MM.1S (cell line): ENCODE measurements around the gene MLH3.
A peak's percentile ranks its signal among the peaks of the same experiment; 100 is the strongest.

ENCODE experiments used
- DNase-seq: peaks from one replicate; pipeline ENCODE4 v3.0.0-alpha.2; 2015
- H2AFZ ChIP-seq: fragments of 300-600 bp; sonication (generic); 2 replicates; pipeline ENCODE4 v1.6.0; 2016; ENCODE audit warnings: antibody characterized with exemption, low read length
- H3F3A ChIP-seq: fragments of 300-600 bp; sonication (generic); 2 replicates; pipeline ENCODE4 v1.6.1; 2016; ENCODE audit warnings: mild to moderate bottlenecking, antibody characterized with exemption, low read length, moderate library complexity, mixed read lengths; ENCODE audit not compliant: insufficient read depth
- H3K27ac ChIP-seq: fragments of 300-600 bp; sonication (generic); 2 replicates; pipeline ENCODE4 v1.5.1; 2016; ENCODE audit warnings: mild to moderate bottlenecking, low read length
- H3K27me3 ChIP-seq: fragments of 300-600 bp; sonication (generic); replicated peaks from 2 replicates; pipeline ENCODE4 v1.6.0; 2016; ENCODE audit warnings: low read length; ENCODE audit not compliant: insufficient read depth
- H3K36me3 ChIP-seq: fragments of 300-600 bp; sonication (generic); replicated peaks from 2 replicates; pipeline ENCODE4 v1.6.1; 2016; ENCODE audit warnings: mild to moderate bottlenecking, low read length, mixed read lengths; ENCODE audit not compliant: insufficient read depth
- H3K4me1 ChIP-seq: fragments of 300-600 bp; sonication (generic); 2 replicates; pipeline ENCODE4 v1.6.1; 2016; ENCODE audit warnings: low read length, mixed read lengths
- H3K4me2 ChIP-seq: fragments of 300-600 bp; sonication (generic); 2 replicates; pipeline ENCODE4 v1.6.0; 2016; ENCODE audit warnings: low read depth, low read length
- H3K4me3 ChIP-seq: fragments of 300-600 bp; sonication (generic); 2 replicates; pipeline ENCODE4 v1.5.1; 2016; ENCODE audit warnings: low read length, mixed read lengths
- H3K79me2 ChIP-seq: fragments of 300-600 bp; sonication (generic); 2 replicates; pipeline ENCODE4 v1.6.1; 2016; ENCODE audit warnings: mixed run types, low read length, mixed read lengths
- H3K9ac ChIP-seq: fragments of 300-600 bp; sonication (generic); 2 replicates; pipeline ENCODE4 v1.6.1; 2016; ENCODE audit warnings: low read length, mixed read lengths
- H3K9me2 ChIP-seq: fragments of 300-600 bp; sonication (generic); replicated peaks from 2 replicates; pipeline ENCODE4 v1.6.1; 2016; ENCODE audit warnings: mild to moderate bottlenecking, low read length, mixed read lengths; ENCODE audit not compliant: insufficient read depth
- H3K9me3 ChIP-seq: fragments of 300-600 bp; sonication (generic); replicated peaks from 2 replicates; pipeline ENCODE4 v1.6.1; 2016; ENCODE audit warnings: mild to moderate bottlenecking, low read length, mixed read lengths; ENCODE audit not compliant: insufficient read depth
- H4K20me1 ChIP-seq: fragments of 300-600 bp; sonication (generic); 2 replicates; pipeline ENCODE4 v1.6.1; 2016; ENCODE audit warnings: mild to moderate bottlenecking, low read length, moderate library complexity, mixed read lengths; ENCODE audit not compliant: insufficient read depth
- CTCF ChIP-seq: fragments of 300-600 bp; sonication (generic); IDR thresholded peaks from 2 replicates; pipeline ENCODE4 v1.5.1; 2016; ENCODE audit warnings: antibody characterized with exemption, low read length, mixed read lengths
- EZH2 ChIP-seq: fragments of 300-600 bp; sonication (generic); optimal IDR thresholded peaks from 2 replicates; pipeline ENCODE3; 2017; ENCODE audit warnings: low read depth, mild to moderate bottlenecking, antibody characterized with exemption, low read length, mixed read lengths
- EZH2phosphoT487 ChIP-seq: fragments of 300-600 bp; sonication (generic); IDR thresholded peaks from 2 replicates; pipeline ENCODE4 v1.6.1; 2018; ENCODE audit warnings: antibody characterized with exemption, low read length

The MLH3 gene

GRCh38 chr14:75066691-75067090 lies 15.4 kb upstream of the MLH3 start:
- no peaks in the 10 kb centered on the region for H3K36me3 ChIP-seq
- H3K9me2 ChIP-seq, result no peaks in the 10 kb centered on the region
- H3K9me3 ChIP-seq, result no peaks in the 10 kb centered on the region
- 0 out of 2 replicates have a peak, but pooled peaks cover 4% of the 10 kb centered on the region for H3K4me1 ChIP-seq
- TF ChIP-seq EZH2phosphoT487, result no peak
- no peak for TF ChIP-seq CTCF
- no peak for TF ChIP-seq EZH2
- no peak overlapping the region for H3K27ac ChIP-seq
- no peak for DNase-seq
- H2AFZ ChIP-seq, result no peak overlapping the region
- H3K27me3 ChIP-seq, result no peaks in the 10 kb centered on the region
- no peaks in the 10 kb centered on the region for H4K20me1 ChIP-seq
- no peak overlapping the region for H3K9ac ChIP-seq
- no peaks in the 10 kb centered on the region for H3F3A ChIP-seq
- H3K4me2 ChIP-seq, result no peak overlapping the region
- H3K79me2 ChIP-seq, result peaks cover 19% of the 10 kb centered on the region
- H3K4me3 ChIP-seq, result no peak overlapping the region

- H3K4me2 ChIP-seq, result peak overlapping the region; percentile 85
- H2AFZ ChIP-seq, result peak overlapping the region; percentile 80
- no peak for DNase-seq
- H3K4me1 ChIP-seq, result no peaks in the 10 kb centered on the region
- no peaks in the 10 kb centered on the region for H3K36me3 ChIP-seq
- no peaks in the 10 kb centered on the region for H3K27me3 ChIP-seq
- H3F3A ChIP-seq, result no peaks in the 10 kb centered on the region
- H4K20me1 ChIP-seq, result no peaks in the 10 kb centered on the region
- peaks cover 19% of the 10 kb centered on the region for H3K79me2 ChIP-seq
- no peaks in the 10 kb centered on the region for H3K9me2 ChIP-seq
- H3K27ac ChIP-seq, result no peak overlapping the region
- H3K9ac ChIP-seq, result peak overlapping the region; percentile 82; the same call in 1 of the 2 replicates
- H3K9me3 ChIP-seq, result no peaks in the 10 kb centered on the region
- TF ChIP-seq CTCF (no peak), EZH2phosphoT487 (no peak), EZH2 (no peak)
- peak overlapping the region; percentile 83 for H3K4me3 ChIP-seq
These were observed 12.9 kb upstream of the MLH3 start for GRCh38 chr14:75064205-75064567.

GRCh38 chr14:75063491-75064204 lies 12.4 kb upstream of the MLH3 start, which contains the start of gene ACYP1:
Gene ACYP1 (minus strand): TSS chr14:75064024. CDS start chr14:75063553, 471 bp downstream.
- Histone ChIP-seq H2AFZ (peak within 1 kb of the TSS; percentile 80), H3K9ac (peak within 1 kb of the TSS; percentile 82), H3K27ac (peak within 1 kb of the TSS; percentile 21; the same call in 1 of the 2 replicates), H3K36me3 (no peaks in the 10 kb centered on the region), H3K4me1 (no peaks in the 10 kb centered on the region), H3K4me3 (peak within 1 kb of the TSS; percentile 83), H3K9me2 (no peaks in the 10 kb centered on the region), H3K9me3 (no peaks in the 10 kb centered on the region), H3K27me3 (no peaks in the 10 kb centered on the region), H3F3A (no peaks in the 10 kb centered on the region), H4K20me1 (no peaks in the 10 kb centered on the region), H3K4me2 (peak within 1 kb of the TSS; percentile 85), H3K79me2 (peaks cover 19% of the 10 kb centered on the region)
- peak; percentile 77 for DNase-seq
- TF ChIP-seq EZH2 (no peak), EZH2phosphoT487 (no peak), CTCF (no peak)
